Endodermal cell (in vitro differentiated cells): ENCODE measurements around the gene MPRIP. TPM values are rescaled to one million over a fixed set of nuclear protein-coding genes. Genes with fewer than 3 reads are reported as not detected.

Experiments
- DNase-seq: peaks from one replicate; pipeline ENCODE4 v3.0.0-alpha.2; 2017
- H3K27ac ChIP-seq: 2 replicates; pipeline ENCODE4 v1.5.1; 2013; ENCODE audit warnings: mild to moderate bottlenecking, low read depth, low read length, moderate library complexity
- H3K27me3 ChIP-seq: 2 replicates; pipeline ENCODE4 v1.6.1; 2013; ENCODE audit warnings: mild to moderate bottlenecking, low read length, moderate library complexity; ENCODE audit not compliant: insufficient read depth, control insufficient read depth, poor library complexity, severe bottlenecking
- H3K36me3 ChIP-seq: 2 replicates; pipeline ENCODE4 v1.7.0; 2013; ENCODE audit warnings: mild to moderate bottlenecking, low read length, moderate library complexity; ENCODE audit not compliant: control insufficient read depth, insufficient read depth
- H3K4me1 ChIP-seq: one replicate; pipeline ENCODE4 v1.7.0; 2013; ENCODE audit warnings: low read length; ENCODE audit not compliant: control insufficient read depth, insufficient read depth
- H3K4me3 ChIP-seq: 2 replicates; pipeline ENCODE4 v1.5.1; 2013; ENCODE audit warnings: mild to moderate bottlenecking, low read length, moderate library complexity
- H3K9ac ChIP-seq: 2 replicates; pipeline ENCODE4 v1.6.1; 2013; ENCODE audit warnings: mild to moderate bottlenecking, low read length, moderate library complexity; ENCODE audit not compliant: poor library complexity, severe bottlenecking; ENCODE audit errors: extremely low read depth
- H3K9me3 ChIP-seq: 2 replicates; pipeline ENCODE4 v1.6.1; 2013; ENCODE audit warnings: mild to moderate bottlenecking, low read length, moderate library complexity; ENCODE audit not compliant: control insufficient read depth
- H3K27ac Mint-ChIP-seq: 2 replicates; pipeline ENCODE4 v1.8.0; 2020; ENCODE audit warnings: mixed read lengths
- H3K27me3 Mint-ChIP-seq: 2 replicates; pipeline ENCODE4 v1.8.0; 2021; ENCODE audit warnings: mild to moderate bottlenecking, mixed read lengths; ENCODE audit not compliant: insufficient read depth
- H3K36me3 Mint-ChIP-seq: 2 replicates; pipeline ENCODE4 v1.8.0; 2020; ENCODE audit warnings: low read depth, mixed read lengths
- H3K4me1 Mint-ChIP-seq: 2 replicates; pipeline ENCODE4 v1.8.0; 2020; ENCODE audit warnings: mixed read lengths
- H3K4me3 Mint-ChIP-seq: 2 replicates; pipeline ENCODE4 v1.8.0; 2020; ENCODE audit warnings: mild to moderate bottlenecking, moderate library complexity, mixed read lengths
- H3K9me3 Mint-ChIP-seq: 2 replicates; pipeline ENCODE4 v1.8.0; 2020; ENCODE audit warnings: mild to moderate bottlenecking, mixed read lengths
- WGBS, 2 experiments: methylation state at CpG; one replicate each; pipeline versions ENCODE4 v1.1.5 to v1.1.7; 2013; ENCODE audit warnings: missing lambda C conversion rate in 2 of 2, mixed read lengths in 1 of 2; ENCODE audit not compliant: insufficient coverage in 1 of 2, insufficient read length in 1 of 2; 5-methylcytosine and 5-hydroxymethylcytosine counted together
- total RNA-seq, 2 donors: library from RNA; stranded (reverse); fragmentation: NEBNext Ultra II Directional in 1 of 2; extraction: Animal tissue kit (Norgen Biotek cat#: 25700) in 1 of 2; gene quantifications; 2 replicates in 1 of 2; 3 replicates in 1 of 2; pipeline ENCODE4 v1.2.1, GENCODE V29; 2021
- TF ChIP-seq, protein P1 (sequence below): fragments of 200-600 bp; sonication (generic); conservative IDR thresholded peaks from 2 replicates; pipeline ENCODE4 v1.5.0; 2021; ENCODE audit warnings: antibody characterized with exemption, mild to moderate bottlenecking

Gene MPRIP
- total RNA-seq, 2 donors from 2014 or later: 154 to 155 TPM

GRCh38 chr17:17076066-17076465 lies 33.8 kb downstream of the MPRIP start:
- no peak overlapping the region for H3K9ac ChIP-seq
- H3K4me3 ChIP-seq: no peak overlapping the region
- Mint-ChIP-seq H3K4me1 (peaks cover 29% of the 10 kb centered on the region), H3K4me3 (no peak overlapping the region), H3K27ac (no peak overlapping the region), H3K36me3 (peaks cover 25% of the 10 kb centered on the region), H3K27me3 (no peaks in the 10 kb centered on the region), H3K9me3 (no peaks in the 10 kb centered on the region)
- WGBS, 2 experiments: 92 to 94% methylated on average over 5 of the region's 5 CpGs
- TF ChIP-seq, protein P1, sequence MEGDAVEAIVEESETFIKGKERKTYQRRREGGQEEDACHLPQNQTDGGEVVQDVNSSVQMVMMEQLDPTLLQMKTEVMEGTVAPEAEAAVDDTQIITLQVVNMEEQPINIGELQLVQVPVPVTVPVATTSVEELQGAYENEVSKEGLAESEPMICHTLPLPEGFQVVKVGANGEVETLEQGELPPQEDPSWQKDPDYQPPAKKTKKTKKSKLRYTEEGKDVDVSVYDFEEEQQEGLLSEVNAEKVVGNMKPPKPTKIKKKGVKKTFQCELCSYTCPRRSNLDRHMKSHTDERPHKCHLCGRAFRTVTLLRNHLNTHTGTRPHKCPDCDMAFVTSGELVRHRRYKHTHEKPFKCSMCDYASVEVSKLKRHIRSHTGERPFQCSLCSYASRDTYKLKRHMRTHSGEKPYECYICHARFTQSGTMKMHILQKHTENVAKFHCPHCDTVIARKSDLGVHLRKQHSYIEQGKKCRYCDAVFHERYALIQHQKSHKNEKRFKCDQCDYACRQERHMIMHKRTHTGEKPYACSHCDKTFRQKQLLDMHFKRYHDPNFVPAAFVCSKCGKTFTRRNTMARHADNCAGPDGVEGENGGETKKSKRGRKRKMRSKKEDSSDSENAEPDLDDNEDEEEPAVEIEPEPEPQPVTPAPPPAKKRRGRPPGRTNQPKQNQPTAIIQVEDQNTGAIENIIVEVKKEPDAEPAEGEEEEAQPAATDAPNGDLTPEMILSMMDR: no peak
- H3K27ac ChIP-seq: no peak overlapping the region
- no peaks in the 10 kb centered on the region for H3K9me3 ChIP-seq
- H3K4me1 ChIP-seq: peaks cover 18% of the 10 kb centered on the region
- H3K36me3 ChIP-seq: peaks cover 11% of the 10 kb centered on the region
- H3K27me3 ChIP-seq: no peaks in the 10 kb centered on the region
- no peak for DNase-seq

DNA sequence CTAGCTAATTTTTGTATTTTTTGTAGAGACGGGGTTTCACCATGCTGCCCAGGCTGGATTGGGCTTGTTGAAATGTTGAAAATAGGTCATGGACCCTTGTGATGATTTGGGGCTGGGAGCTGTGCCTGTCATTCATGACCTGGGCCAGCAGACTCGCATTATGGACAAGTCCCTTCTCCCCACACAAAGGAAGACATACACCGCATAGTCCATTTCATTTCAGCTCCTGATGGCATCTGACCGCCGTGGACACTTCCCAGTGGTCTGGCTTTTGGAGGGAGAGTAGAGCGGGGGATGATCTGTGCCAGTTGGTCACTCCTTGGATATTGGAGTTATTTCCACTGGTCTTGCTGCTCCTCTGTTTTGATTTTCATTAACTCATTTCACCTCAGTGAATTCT lies 34.8 kb downstream of the MPRIP start:
- Mint-ChIP-seq H3K36me3 (peaks cover 15% of the 10 kb centered on the region), H3K4me1 (peaks cover 33% of the 10 kb centered on the region)

DNA sequence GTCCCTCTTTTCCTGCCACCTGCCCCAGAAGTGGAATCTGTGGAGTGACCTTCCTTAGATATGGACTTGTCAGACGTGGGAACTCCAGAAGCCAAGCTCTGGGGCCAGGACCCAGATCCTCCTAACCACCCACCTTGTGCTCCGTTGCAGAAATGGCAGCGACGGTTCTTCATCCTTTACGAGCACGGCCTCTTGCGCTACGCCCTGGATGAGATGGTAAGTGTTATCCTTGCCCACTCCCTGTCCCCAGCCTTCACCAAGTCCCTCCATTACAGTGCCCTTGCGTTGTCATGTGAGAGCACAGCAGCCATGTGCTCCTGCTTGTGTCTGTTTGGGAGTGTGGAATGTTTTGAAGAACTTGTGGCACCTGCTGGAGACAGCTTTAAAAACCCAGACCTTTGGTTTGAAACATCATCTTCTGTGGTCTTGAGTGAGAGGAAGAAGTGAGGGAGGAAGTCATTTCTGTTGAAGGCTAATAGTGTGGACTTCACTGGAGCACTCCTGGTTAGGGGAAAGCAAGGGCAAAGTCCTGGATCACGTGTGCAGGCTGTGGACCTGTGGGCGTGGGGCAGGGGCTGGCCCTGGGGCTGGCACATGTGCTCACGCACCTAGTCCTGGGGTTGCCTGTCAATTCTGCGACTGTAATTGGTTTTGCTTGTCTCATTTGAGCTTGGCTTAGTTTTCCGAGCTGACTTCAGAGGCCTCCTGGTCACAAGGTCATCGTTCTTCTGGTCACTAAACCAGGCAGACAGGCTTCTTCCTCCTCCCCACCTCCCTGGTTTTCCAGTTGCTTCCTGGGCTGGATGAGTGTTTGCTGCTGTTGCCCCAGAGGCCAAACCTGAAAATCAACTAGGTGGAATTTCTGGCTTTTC lies 35.8 kb downstream of the MPRIP start:
- peaks cover 12% of the 10 kb centered on the region for H3K36me3 Mint-ChIP-seq
- Histone ChIP-seq H3K36me3 (peaks cover 15% of the 10 kb centered on the region), H3K27ac (no peak overlapping the region), H3K4me1 (peaks cover 20% of the 10 kb centered on the region), H3K9ac (no peak overlapping the region), H3K27me3 (no peaks in the 10 kb centered on the region), H3K4me3 (peak overlapping the region; percentile 37), H3K9me3 (no peaks in the 10 kb centered on the region)
- no peaks in the 10 kb centered on the region for H3K27me3 Mint-ChIP-seq
- H3K4me1 Mint-ChIP-seq: peaks cover 33% of the 10 kb centered on the region
- WGBS, 2 experiments: 95 to 96% methylated on average over 7 to 15 of the region's 15 CpGs
- H3K27ac Mint-ChIP-seq: peak overlapping the region; percentile 42
- no peak overlapping the region for H3K4me3 Mint-ChIP-seq
- TF ChIP-seq, protein P1: no peak
- H3K9me3 Mint-ChIP-seq: no peaks in the 10 kb centered on the region
- no peak for DNase-seq

More for the DNA sequence above, 34.8 kb downstream of the MPRIP start:
- Histone ChIP-seq H3K9me3 (no peaks in the 10 kb centered on the region), H3K4me1 (peaks cover 20% of the 10 kb centered on the region), H3K36me3 (peaks cover 11% of the 10 kb centered on the region), H3K9ac (no peak overlapping the region), H3K27me3 (no peaks in the 10 kb centered on the region), H3K4me3 (no peak overlapping the region), H3K27ac (no peak overlapping the region)
- H3K4me3 Mint-ChIP-seq: no peak overlapping the region
- H3K9me3 Mint-ChIP-seq: no peaks in the 10 kb centered on the region
- WGBS, 2 experiments: 97 to 98% methylated on average over 3 to 6 of the region's 6 CpGs
- no peak for DNase-seq
- H3K27me3 Mint-ChIP-seq: no peaks in the 10 kb centered on the region
- peak overlapping the region; percentile 38 for H3K27ac Mint-ChIP-seq
- TF ChIP-seq, protein P1: no peak
